ENCODE measurements around the gene PDGFC.

PDGFC gene

GRCh38 chr4:156775813-156776212 is 195.8 kb downstream of the PDGFC start:
- FAIRE-seq: no peak

GRCh38 chr4:156774422-156774821 is 197.2 kb downstream of the PDGFC start:
- FAIRE-seq: no peak

- no peak for FAIRE-seq
Observed at GRCh38 chr4:156773648-156774357, 197.8 kb downstream of the PDGFC start.

GRCh38 chr4:156771171-156771837 is 200.3 kb downstream of the PDGFC start:
- no peak for FAIRE-seq

GRCh38 chr4:156770140-156770539 is 201.5 kb downstream of the PDGFC start:
- no peak for FAIRE-seq

GRCh38 chr4:156767911-156768415 is 203.6 kb downstream of the PDGFC start:
- no peak for FAIRE-seq

GRCh38 chr4:156766846-156767245 is 204.8 kb downstream of the PDGFC start:
- no peak for FAIRE-seq

GRCh38 chr4:156765277-156765676 is 206.3 kb downstream of the PDGFC start:
- no peak for FAIRE-seq

- no peak for FAIRE-seq
Observed at GRCh38 chr4:156764846-156765245, 206.8 kb downstream of the PDGFC start.

- FAIRE-seq: no peak
Observed at GRCh38 chr4:156764145-156764544, 207.5 kb downstream of the PDGFC start.

- FAIRE-seq: no peak
Observed at GRCh38 chr4:156763511-156763910, 208.1 kb downstream of the PDGFC start.

GRCh38 chr4:156762851-156763250 is 208.7 kb downstream of the PDGFC start:
- no peak for FAIRE-seq

- no peak for FAIRE-seq
Observed at GRCh38 chr4:156756118-156756517, 215.5 kb downstream of the PDGFC start.

- FAIRE-seq: no peak
Observed at GRCh38 chr4:156754832-156755570, 216.6 kb downstream of the PDGFC start.

- no peak for FAIRE-seq
Observed at GRCh38 chr4:156751486-156751885, 220.1 kb downstream of the PDGFC start.

- FAIRE-seq: no peak
Observed at GRCh38 chr4:156749426-156750403, 221.9 kb downstream of the PDGFC start.

GRCh38 chr4:156746111-156746510 is 225.5 kb downstream of the PDGFC start:
- no peak for FAIRE-seq

- FAIRE-seq: no peak
Observed at GRCh38 chr4:156738766-156739165, 232.8 kb downstream of the PDGFC start.

GRCh38 chr4:156734965-156735895 is 236.4 kb downstream of the PDGFC start:
- FAIRE-seq: no peak

GRCh38 chr4:156733582-156733981 is 238.0 kb downstream of the PDGFC start:
- no peak for FAIRE-seq

- FAIRE-seq: no peak
Observed at GRCh38 chr4:156732634-156733033, 239.0 kb downstream of the PDGFC start.
